A673 (cell line): ENCODE results near the gene TIRAP.
"Not testable (repeated sequence)": the region's sequence is repeated elsewhere in the genome, so short reads cannot be mapped to it uniquely, and the experiment has no call there.

Experiments
- CTCF ChIP-seq: fragments of 300-800, 200-600 bp; sonication (generic); conservative IDR thresholded peaks from 2 replicates; pipeline ENCODE4 v1.5.1; 2017; ENCODE audit warnings: low read depth, mild to moderate bottlenecking, antibody characterized with exemption, low read length, moderate library complexity, mixed read lengths
- EZH2 ChIP-seq: fragments of 200-600 bp; sonication (generic); IDR thresholded peaks from 2 replicates; pipeline ENCODE4 v1.6.1; 2017; ENCODE audit warnings: borderline replicate concordance, low read depth, mild to moderate bottlenecking, mixed read lengths, antibody characterized with exemption, low read length; ENCODE audit not compliant: poor library complexity, severe bottlenecking

DNA sequence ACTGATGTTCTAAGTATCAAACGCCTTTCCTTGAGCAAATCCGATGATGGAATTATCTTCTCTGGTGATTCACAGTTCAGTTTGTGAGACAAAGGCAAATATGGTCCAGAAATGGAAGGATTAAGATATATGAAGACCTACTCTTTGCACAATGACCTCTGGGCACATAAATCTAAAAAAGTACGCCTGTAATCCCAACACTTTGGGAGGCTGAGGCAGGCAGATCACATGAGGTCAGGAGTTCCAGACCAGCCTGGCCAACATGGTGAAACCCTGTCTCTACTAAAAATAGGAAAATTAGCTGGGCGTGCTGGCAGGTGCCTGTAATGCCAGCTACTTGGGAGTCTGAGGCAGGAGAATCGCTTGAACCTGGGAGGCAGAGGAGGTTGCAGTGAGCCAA, 27.4 kb upstream of the TIRAP start:
- TF ChIP-seq EZH2, CTCF: not testable (repeated sequence)
